ENCODE measurements around the gene DSCAM.

Gene DSCAM

GRCh38 chr21:40634141-40634540 is 212.8 kb downstream of the DSCAM start:
- no peaks in the 10 kb centered on the region for H3K79me2 ChIP-seq (ENCODE audit: insufficient read depth, low read length)
- no peak overlapping the region for H3K4me3 ChIP-seq (ENCODE audit: low read depth, low read length, poor library complexity, severe bottlenecking)
- H2AFZ ChIP-seq (ENCODE audit: low read length), result no peak overlapping the region
- no peak for TF ChIP-seq CTCF (IDR thresholded peaks at IDR 0.05; ENCODE audit: low read length)
- no peak for TF ChIP-seq EZH2 (IDR thresholded peaks at IDR 0.05; ENCODE audit: borderline replicate concordance, low read length)
- H3K4me1 ChIP-seq (ENCODE audit: insufficient read depth, low read length, severe bottlenecking), result no peaks in the 10 kb centered on the region
- no peaks in the 10 kb centered on the region for H3K27me3 ChIP-seq (ENCODE audit: insufficient read depth, low read length)
- H3F3A ChIP-seq (ENCODE audit: insufficient read depth, low read length), result no peaks in the 10 kb centered on the region
- H3K27ac ChIP-seq (ENCODE audit: low read depth, low read length, poor library complexity, severe bottlenecking), result no peak overlapping the region
- H4K20me1 ChIP-seq (ENCODE audit: insufficient read depth, low read length), result no peaks in the 10 kb centered on the region
- H3K9me2 ChIP-seq (ENCODE audit: low read depth, low read length), result no peaks in the 10 kb centered on the region
- H3K9me3 ChIP-seq (ENCODE audit: low read length), result no peaks in the 10 kb centered on the region
- no peaks in the 10 kb centered on the region for H3K36me3 ChIP-seq (ENCODE audit: insufficient read depth, low read length)
- H3K9ac ChIP-seq (ENCODE audit: low read length), result no peak overlapping the region
- no peak overlapping the region for H3K4me2 ChIP-seq (ENCODE audit: low read length)

- Histone ChIP-seq H3K9ac (ENCODE audit: low read length) (no peak overlapping the region), H3K9me2 (ENCODE audit: low read depth, low read length) (no peaks in the 10 kb centered on the region), H4K20me1 (ENCODE audit: insufficient read depth, low read length) (no peaks in the 10 kb centered on the region), H3F3A (ENCODE audit: insufficient read depth, low read length) (no peaks in the 10 kb centered on the region), H3K9me3 (ENCODE audit: low read length) (no peaks in the 10 kb centered on the region), H3K4me2 (ENCODE audit: low read length) (no peak overlapping the region), H2AFZ (ENCODE audit: low read length) (no peak overlapping the region), H3K27me3 (ENCODE audit: insufficient read depth, low read length) (no peaks in the 10 kb centered on the region), H3K79me2 (ENCODE audit: insufficient read depth, low read length) (no peaks in the 10 kb centered on the region), H3K36me3 (ENCODE audit: insufficient read depth, low read length) (no peaks in the 10 kb centered on the region), H3K4me1 (ENCODE audit: insufficient read depth, low read length, severe bottlenecking) (no peaks in the 10 kb centered on the region), H3K27ac (ENCODE audit: low read depth, low read length, poor library complexity, severe bottlenecking) (no peak overlapping the region), H3K4me3 (ENCODE audit: low read depth, low read length, poor library complexity, severe bottlenecking) (no peak overlapping the region)
- TF ChIP-seq EZH2 (IDR thresholded peaks at IDR 0.05; ENCODE audit: borderline replicate concordance, low read length), result no peak
- no peak for TF ChIP-seq CTCF (IDR thresholded peaks at IDR 0.05; ENCODE audit: low read length)
Measured at GRCh38 chr21:40633048-40633447, 213.9 kb downstream of the DSCAM start.

GRCh38 chr21:40631211-40631610 is 215.7 kb downstream of the DSCAM start:
- Histone ChIP-seq H3K4me1 (ENCODE audit: insufficient read depth, low read length, severe bottlenecking) (no peaks in the 10 kb centered on the region), H3K9me3 (ENCODE audit: low read length) (no peaks in the 10 kb centered on the region), H3K9me2 (ENCODE audit: low read depth, low read length) (no peaks in the 10 kb centered on the region), H3F3A (ENCODE audit: insufficient read depth, low read length) (no peaks in the 10 kb centered on the region), H3K27ac (ENCODE audit: low read depth, low read length, poor library complexity, severe bottlenecking) (no peak overlapping the region), H3K27me3 (ENCODE audit: insufficient read depth, low read length) (no peaks in the 10 kb centered on the region), H3K4me3 (ENCODE audit: low read depth, low read length, poor library complexity, severe bottlenecking) (no peak overlapping the region), H3K9ac (ENCODE audit: low read length) (no peak overlapping the region), H3K36me3 (ENCODE audit: insufficient read depth, low read length) (no peaks in the 10 kb centered on the region), H3K4me2 (ENCODE audit: low read length) (no peak overlapping the region), H3K79me2 (ENCODE audit: insufficient read depth, low read length) (no peaks in the 10 kb centered on the region), H4K20me1 (ENCODE audit: insufficient read depth, low read length) (no peaks in the 10 kb centered on the region), H2AFZ (ENCODE audit: low read length) (no peak overlapping the region)
- TF ChIP-seq CTCF (IDR thresholded peaks at IDR 0.05; ENCODE audit: low read length) (no peak), EZH2 (IDR thresholded peaks at IDR 0.05; ENCODE audit: borderline replicate concordance, low read length) (no peak)

All from OCI-LY1 (cell line).